IMR-90 (cell line): Measurements from ENCODE around the gene MFSD12. TPM values are rescaled to one million over a fixed set of nuclear protein-coding genes. Genes with fewer than 3 reads are reported as not detected.

Source experiments
- ATAC-seq: fragments of 200-7000 bp; cut with Tn5 transposase; 2 replicates; pipeline ENCODE4 v1.9.1; 2020; ENCODE audit warnings: low read depth, mild to moderate bottlenecking, moderate library complexity
- BruUV-seq: library from RNA; stranded (reverse); fragments of 400-500 nt; replicated peaks from 2 replicates; lab custom pipeline; 2021; lab: Mats Ljungman, UMichigan
- CTCF ChIA-PET: fragments of 300-600 bp; formaldehyde crosslinking; extraction: SDS; loops from one replicate; lab custom pipeline; 2021; ENCODE audit warnings: antibody characterized with exemption; lab: Yijun Ruan, JAX
- POLR2A ChIA-PET: fragments of 300-600 bp; sonication (Branson Sonifier 250); formaldehyde crosslinking; loops from one replicate; lab custom pipeline; 2022; ENCODE audit warnings: antibody characterized with exemption; ENCODE audit not compliant: unreplicated experiment; lab: Charles Lee
- DNase-seq: peaks from one replicate; pipeline ENCODE4 v3.0.0; 2013
- H2AFZ ChIP-seq: replicated peaks from 2 replicates; pipeline ENCODE3; 2013; ENCODE audit warnings: low read length, mild to moderate bottlenecking; ENCODE audit not compliant: poor library complexity
- H2AK5ac ChIP-seq: 2 replicates; pipeline ENCODE4 v1.6.1; 2013; ENCODE audit warnings: low read depth, low read length, inconsistent platforms
- H2AK9ac ChIP-seq: replicated peaks from 2 replicates; pipeline ENCODE3; 2013; ENCODE audit warnings: mild to moderate bottlenecking, low read depth, low read length, moderate library complexity; ENCODE audit not compliant: poor library complexity
- H2BK120ac ChIP-seq: 2 replicates; pipeline ENCODE4 v1.6.1; 2013; ENCODE audit warnings: low read depth, low read length, inconsistent platforms
- H2BK15ac ChIP-seq: 3 replicates; pipeline ENCODE4 v1.6.1; 2013; ENCODE audit warnings: low read depth, low read length, inconsistent platforms
- H2BK20ac ChIP-seq: 2 replicates; pipeline ENCODE4 v1.6.1; 2013; ENCODE audit warnings: low read depth, mild to moderate bottlenecking, inconsistent platforms, low read length, moderate library complexity
- H2BK5ac ChIP-seq: 2 replicates; pipeline ENCODE4 v1.6.1; 2013; ENCODE audit warnings: mild to moderate bottlenecking, low read depth, low read length, inconsistent platforms; ENCODE audit not compliant: poor library complexity, severe bottlenecking
- H3K14ac ChIP-seq: replicated peaks from 2 replicates; pipeline ENCODE4 v1.6.1; 2013; ENCODE audit warnings: low read depth, low read length, inconsistent platforms
- H3K18ac ChIP-seq: 2 replicates; pipeline ENCODE4 v1.6.1; 2013; ENCODE audit warnings: low read depth, low read length, control low read depth
- H3K23ac ChIP-seq: 2 replicates; pipeline ENCODE4 v1.6.1; 2013; ENCODE audit warnings: low read depth, low read length, inconsistent platforms
- H3K27ac ChIP-seq: 2 replicates; pipeline ENCODE4 v1.5.1; 2013; ENCODE audit warnings: mild to moderate bottlenecking, control low read depth, low read length; ENCODE audit not compliant: insufficient read depth
- H3K27me3 ChIP-seq: 2 replicates; pipeline ENCODE4 v1.6.1; 2013; ENCODE audit warnings: low read length; ENCODE audit not compliant: control insufficient read depth, insufficient read depth
- H3K36me3 ChIP-seq: 2 replicates; pipeline ENCODE4 v1.6.1; 2013; ENCODE audit warnings: low read length, mixed read lengths; ENCODE audit not compliant: control insufficient read depth, insufficient read depth
- H3K4ac ChIP-seq: 2 replicates; pipeline ENCODE4 v1.6.1; 2013; ENCODE audit warnings: low read depth, low read length, inconsistent platforms
- H3K4me1 ChIP-seq: 2 replicates; pipeline ENCODE4 v1.6.1; 2013; ENCODE audit warnings: low read length, mixed read lengths; ENCODE audit not compliant: control insufficient read depth, insufficient read depth
- H3K4me2 ChIP-seq: 2 replicates; pipeline ENCODE4 v1.6.1; 2013; ENCODE audit warnings: low read depth, mild to moderate bottlenecking, control low read depth, low read length, moderate library complexity
- H3K4me3 ChIP-seq: 2 replicates; pipeline ENCODE4 v1.5.1; 2013; ENCODE audit warnings: low read depth, mild to moderate bottlenecking, control low read depth, low read length, moderate library complexity; ENCODE audit not compliant: insufficient read depth
- H3K56ac ChIP-seq: 2 replicates; pipeline ENCODE4 v1.6.1; 2013; ENCODE audit warnings: low read length, inconsistent platforms; ENCODE audit not compliant: insufficient read depth; ENCODE audit errors: extremely low read depth
- H3K79me1 ChIP-seq, 2 experiments: 2 replicates each; pipeline ENCODE4 v1.6.1; 2013; ENCODE audit warnings: low read length in 2 of 2, inconsistent platforms in 1 of 2, low read depth in 1 of 2
- H3K9ac ChIP-seq: 2 replicates; pipeline ENCODE4 v1.6.1; 2013; ENCODE audit warnings: low read depth, low read length, control low read depth
- H3K9me1 ChIP-seq: 2 replicates; pipeline ENCODE4 v1.6.1; 2013; ENCODE audit warnings: low read length, inconsistent platforms; ENCODE audit not compliant: insufficient read depth
- H3K9me3 ChIP-seq: 2 replicates; pipeline ENCODE4 v1.6.1; 2013; ENCODE audit warnings: low read length; ENCODE audit not compliant: control insufficient read depth, insufficient read depth
- H4K20me1 ChIP-seq: 2 replicates; pipeline ENCODE4 v1.6.1; 2013; ENCODE audit warnings: low read length, inconsistent platforms; ENCODE audit not compliant: insufficient read depth
- H4K5ac ChIP-seq: 2 replicates; pipeline ENCODE4 v1.6.1; 2013; ENCODE audit warnings: mild to moderate bottlenecking, low read depth, low read length, control low read depth
- H4K8ac ChIP-seq, 2 experiments: 2 replicates each; pipeline ENCODE4 v1.6.1; 2013; ENCODE audit warnings: low read depth in 2 of 2, low read length in 2 of 2, control low read depth in 1 of 2, inconsistent platforms in 1 of 2
- H4K91ac ChIP-seq: 2 replicates; pipeline ENCODE4 v1.6.1; 2013; ENCODE audit warnings: low read depth, low read length, inconsistent platforms; ENCODE audit not compliant: insufficient read depth
- CHD1 ChIP-seq: IDR thresholded peaks from 2 replicates; pipeline ENCODE4 v1.6.1; 2012; ENCODE audit warnings: low read depth, low read length, improper control_type of control experiment
- MAFK ChIP-seq: IDR thresholded peaks from 2 replicates; pipeline ENCODE4 v1.6.1; 2012; ENCODE audit warnings: low read depth, low read length, improper control_type of control experiment
- MAZ ChIP-seq: IDR thresholded peaks from 2 replicates; pipeline ENCODE4 v1.6.1; 2012; ENCODE audit warnings: low read depth, mild to moderate bottlenecking, low read length, improper control_type of control experiment, moderate library complexity, borderline replicate concordance
- MXI1 ChIP-seq: IDR thresholded peaks from 2 replicates; pipeline ENCODE4 v1.6.1; 2012; ENCODE audit warnings: low read depth, mild to moderate bottlenecking, low read length, moderate library complexity, borderline replicate concordance
- NFE2L2 ChIP-seq: fragments of 150-350 bp; IDR thresholded peaks from 2 replicates; pipeline ENCODE4 v1.6.1; 2016; ENCODE audit warnings: low read depth, mild to moderate bottlenecking, low read length
- POLR2A ChIP-seq: IDR thresholded peaks from 2 replicates; pipeline ENCODE4 v1.6.1; 2012; ENCODE audit warnings: mild to moderate bottlenecking, low read depth, low read length
- RCOR1 ChIP-seq: IDR thresholded peaks from 2 replicates; pipeline ENCODE4 v1.6.1; 2012; ENCODE audit warnings: mild to moderate bottlenecking, low read length, improper control_type of control experiment; ENCODE audit not compliant: insufficient replicate concordance
- WGBS, 2 experiments: methylation state at CpG; one replicate each; pipeline versions ENCODE4 v1.1.5 to v1.1.7; 2013; ENCODE audit warnings: missing lambda C conversion rate in 2 of 2; ENCODE audit not compliant: insufficient read length in 1 of 2; ENCODE audit errors: extremely low coverage in 2 of 2; 5-methylcytosine and 5-hydroxymethylcytosine counted together
- dilution Hi-C: fragments of 300-500 bp; cut with HindIII; formaldehyde crosslinking; loops from one replicate; pipeline ENCODE4 v1.14.3; 2018; ENCODE audit warnings: low sequenced_read_pairs; ENCODE audit not compliant: unreplicated experiment
- in situ Hi-C: fragments of 300-500 bp; cut with MboI; formaldehyde crosslinking; loops from 3 replicates; pipeline ENCODE4 v1.14.3; 2019; ENCODE audit warnings: low sequenced_read_pairs, inconsistent platforms, mixed read lengths
- intact Hi-C: fragments of 100-400 bp; cut with micrococcal nuclease; formaldehyde crosslinking; loops from 2 replicates; pipeline ENCODE4 v1.10.0; 2022
- polyA plus RNA-seq, 3 experiments: library from polyadenylated mRNA; depleted of rRNA; stranded (reverse); fragments of >200 nt; gene quantifications; 2 replicates each; pipeline ENCODE4 v1.2.3, GENCODE V29; 2012; ENCODE audit warnings: low replicate concordance in 1 of 3
- total RNA-seq: library from RNA; depleted of rRNA; stranded (reverse); fragments of >200 nt; gene quantifications from 2 replicates; pipeline ENCODE4 v1.2.3, GENCODE V29; 2012
- TF ChIP-seq, protein P1 (sequence below): conservative IDR thresholded peaks from 2 replicates; pipeline ENCODE4 v1.5.1; 2012; ENCODE audit warnings: mild to moderate bottlenecking, low read depth, low read length, improper control_type of control experiment

MFSD12 gene
- total and polyA plus RNA-seq, 2 of the 4 experiments (the other 2 are of a cell fraction): 20.4 to 77.2 TPM

DNA sequence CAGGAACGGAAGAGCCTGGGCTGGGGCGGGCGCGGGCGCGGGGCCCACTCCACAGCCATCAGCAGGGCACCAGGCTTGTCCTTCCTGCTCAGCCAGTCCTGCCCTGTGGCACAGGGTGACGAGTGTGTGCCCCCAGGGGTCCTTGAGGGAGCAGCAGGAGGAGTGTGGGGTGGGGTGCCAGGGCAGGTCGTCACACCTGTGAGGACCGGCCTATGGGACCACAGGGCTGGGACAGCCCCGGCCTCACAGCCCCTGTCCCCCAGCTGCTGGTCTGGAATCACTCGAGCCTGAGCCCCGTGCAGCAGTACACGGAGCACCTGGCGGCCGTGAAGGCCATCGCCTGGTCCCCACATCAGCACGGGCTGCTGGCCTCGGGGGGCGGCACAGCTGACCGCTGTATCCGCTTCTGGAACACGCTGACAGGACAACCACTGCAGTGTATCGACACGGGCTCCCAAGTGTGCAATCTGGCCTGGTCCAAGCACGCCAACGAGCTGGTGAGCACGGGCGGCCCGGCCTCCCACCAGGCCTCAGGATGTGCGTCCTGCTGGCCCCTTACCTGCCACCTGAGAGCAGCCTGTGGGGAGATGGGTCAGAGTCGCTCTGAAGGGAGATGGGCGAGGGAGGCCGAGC is 25.1 kb downstream of the MFSD12 start:
- Histone ChIP-seq H3K4me2 (no peak overlapping the region), H4K8ac (no peak overlapping the region), H4K91ac (no peak overlapping the region), H3K4ac (no peak overlapping the region), H4K5ac (no peak overlapping the region), H2AK5ac (no peak overlapping the region), H3K9me1 (peaks cover 6% of the 10 kb centered on the region; the same call in 1 of the 2 replicates), H2AFZ (no peak overlapping the region), H2BK120ac (no peak overlapping the region), H2BK15ac (no peak overlapping the region), H3K56ac (no peak overlapping the region), H2BK5ac (no peak overlapping the region), H3K27me3 (no peaks in the 10 kb centered on the region), H4K20me1 (peaks cover 20% of the 10 kb centered on the region), H3K9ac (no peak overlapping the region), H3K18ac (no peak overlapping the region), H3K14ac (no peak overlapping the region), H3K4me1 (no peaks in the 10 kb centered on the region), H2BK20ac (no peak overlapping the region), H3K4me3 (no peak overlapping the region), H3K27ac (no peak overlapping the region), H3K36me3 (peaks cover 69% of the 10 kb centered on the region), H3K79me1 (peaks cover 12 to 24% of the 10 kb centered on the region in 2 experiments), H2AK9ac (no peak overlapping the region), H3K9me3 (no peaks in the 10 kb centered on the region), H3K23ac (no peak overlapping the region)
- WGBS, 2 experiments: 91% methylated on average over 23 of the region's 33 CpGs; no CpG with 5 or more reads in 1 of the 2 experiments
- no TSS peak for BruUV-seq
- ChIA-PET POLR2A (no interaction called here), CTCF (no interaction called here)
- intact Hi-C loops (no loop called here), dilution Hi-C loops (no loop called here), in situ Hi-C loops (no loop called here)
- ATAC-seq (no peak), DNase-seq (no peak)
- no peak for TF ChIP-seq NFE2L2
- TF ChIP-seq, protein P1, sequence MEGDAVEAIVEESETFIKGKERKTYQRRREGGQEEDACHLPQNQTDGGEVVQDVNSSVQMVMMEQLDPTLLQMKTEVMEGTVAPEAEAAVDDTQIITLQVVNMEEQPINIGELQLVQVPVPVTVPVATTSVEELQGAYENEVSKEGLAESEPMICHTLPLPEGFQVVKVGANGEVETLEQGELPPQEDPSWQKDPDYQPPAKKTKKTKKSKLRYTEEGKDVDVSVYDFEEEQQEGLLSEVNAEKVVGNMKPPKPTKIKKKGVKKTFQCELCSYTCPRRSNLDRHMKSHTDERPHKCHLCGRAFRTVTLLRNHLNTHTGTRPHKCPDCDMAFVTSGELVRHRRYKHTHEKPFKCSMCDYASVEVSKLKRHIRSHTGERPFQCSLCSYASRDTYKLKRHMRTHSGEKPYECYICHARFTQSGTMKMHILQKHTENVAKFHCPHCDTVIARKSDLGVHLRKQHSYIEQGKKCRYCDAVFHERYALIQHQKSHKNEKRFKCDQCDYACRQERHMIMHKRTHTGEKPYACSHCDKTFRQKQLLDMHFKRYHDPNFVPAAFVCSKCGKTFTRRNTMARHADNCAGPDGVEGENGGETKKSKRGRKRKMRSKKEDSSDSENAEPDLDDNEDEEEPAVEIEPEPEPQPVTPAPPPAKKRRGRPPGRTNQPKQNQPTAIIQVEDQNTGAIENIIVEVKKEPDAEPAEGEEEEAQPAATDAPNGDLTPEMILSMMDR: no peak
- no peak for TF ChIP-seq MXI1
- TF ChIP-seq CHD1: no peak
- no peak for TF ChIP-seq POLR2A
- TF ChIP-seq MAFK: no peak
- TF ChIP-seq MAZ: no peak
- no peak for TF ChIP-seq RCOR1
